Activated CD8-positive, alpha-beta T cell treated with anti-CD3 and anti-CD28 coated beads for 36 hours (primary cell): ENCODE results near the gene GALNT2. TPM values are rescaled to one million over a fixed set of nuclear protein-coding genes. Genes with fewer than 3 reads are reported as not detected.

ENCODE experiments used
- ATAC-seq: fragments of 200-7000 bp; cut with Tn5 transposase; one replicate; pipeline ENCODE4 v1.10.0; 2021; ENCODE audit warnings: mild to moderate bottlenecking, moderate library complexity
- CTCF ChIA-PET: fragments of 350-600 bp; sonication (Branson Sonifier 250); formaldehyde crosslinking; loops from one replicate; lab custom pipeline; 2021; ENCODE audit warnings: antibody characterized with exemption; lab: Charles Lee
- POLR2A ChIA-PET: fragments of 350-600 bp; sonication (Branson Sonifier 250); formaldehyde crosslinking; loops from one replicate; lab custom pipeline; 2021; ENCODE audit warnings: antibody characterized with exemption; lab: Charles Lee
- DNase-seq: peaks from one replicate; pipeline ENCODE4 v3.0.0-alpha.2; 2020
- H3K27ac Mint-ChIP-seq: one replicate; pipeline ENCODE4 v1.8.0; 2021; ENCODE audit warnings: mild to moderate bottlenecking, mixed read lengths
- H3K27me3 Mint-ChIP-seq: one replicate; pipeline ENCODE4 v1.8.0; 2021; ENCODE audit warnings: mixed read lengths
- H3K36me3 Mint-ChIP-seq: one replicate; pipeline ENCODE4 v1.8.0; 2021; ENCODE audit warnings: low read depth, mixed read lengths
- H3K4me1 Mint-ChIP-seq: one replicate; pipeline ENCODE4 v1.8.0; 2021; ENCODE audit warnings: low read depth, mixed read lengths
- H3K4me3 Mint-ChIP-seq: one replicate; pipeline ENCODE4 v1.8.0; 2021; ENCODE audit warnings: mild to moderate bottlenecking, moderate library complexity, mixed read lengths
- H3K9me3 Mint-ChIP-seq: one replicate; pipeline ENCODE4 v1.8.0; 2021; ENCODE audit warnings: mixed read lengths
- CTCF ChIP-seq: fragments of 200-600 bp; IDR thresholded peaks from one replicate; pipeline ENCODE4 v1.8.0; 2022; ENCODE audit warnings: antibody characterized with exemption, mild to moderate bottlenecking
- intact Hi-C: fragments of 100-400 bp; cut with micrococcal nuclease; formaldehyde crosslinking; loops from one replicate; pipeline ENCODE4 v1.10.0; 2022
- total RNA-seq, 2 experiments: library from RNA; stranded (reverse); gene quantifications; one replicate each; pipeline ENCODE4 v1.2.3, GENCODE V29; 2021

Gene GALNT2
- total RNA-seq, 2 experiments from 2014 or later: 40.1 to 42.3 TPM

GRCh38 chr1:230236301-230237008 lies 169.4 kb downstream of the GALNT2 start:
- no peaks in the 10 kb centered on the region for H3K9me3 Mint-ChIP-seq
- DNase-seq: no peak
- intact Hi-C loops: no loop called here
- no peak overlapping the region for H3K4me3 Mint-ChIP-seq
- no peak overlapping the region for H3K27ac Mint-ChIP-seq
- peaks cover 24% of the 10 kb centered on the region for H3K4me1 Mint-ChIP-seq
- H3K36me3 Mint-ChIP-seq: peaks cover 30% of the 10 kb centered on the region
- ChIA-PET POLR2A (no interaction called here), CTCF (interaction anchor here (1.3 kb wide), 1 partner anchor 15 kb away, joined by 4 read pairs; no protein-coding TSS in a partner anchor)
- no peak for ATAC-seq
- H3K27me3 Mint-ChIP-seq: no peaks in the 10 kb centered on the region
- TF ChIP-seq CTCF: no peak

- Mint-ChIP-seq H3K4me1 (peaks cover 22% of the 10 kb centered on the region), H3K9me3 (no peaks in the 10 kb centered on the region), H3K27me3 (no peaks in the 10 kb centered on the region), H3K4me3 (no peak overlapping the region), H3K36me3 (peaks cover 35% of the 10 kb centered on the region), H3K27ac (no peak overlapping the region)
- no peak for DNase-seq
- intact Hi-C loops: no loop called here
- ChIA-PET POLR2A (no interaction called here), CTCF (interaction anchor here (1.3 kb wide), 1 partner anchor 15 kb away, joined by 4 read pairs; no protein-coding TSS in a partner anchor)
- no peak for TF ChIP-seq CTCF
- ATAC-seq: no peak
These were observed 170.0 kb downstream of the GALNT2 start for GRCh38 chr1:230237009-230237370.

GRCh38 chr1:230237805-230238204 lies 170.8 kb downstream of the GALNT2 start:
- no peak overlapping the region for H3K27ac Mint-ChIP-seq
- no peak for TF ChIP-seq CTCF
- POLR2A ChIA-PET: no interaction called here
- intact Hi-C loops: no loop called here
- no peaks in the 10 kb centered on the region for H3K9me3 Mint-ChIP-seq
- no peak overlapping the region for H3K4me3 Mint-ChIP-seq
- peaks cover 37% of the 10 kb centered on the region for H3K36me3 Mint-ChIP-seq
- ATAC-seq (no peak), DNase-seq (no peak)
- H3K27me3 Mint-ChIP-seq: no peaks in the 10 kb centered on the region
- peaks cover 23% of the 10 kb centered on the region for H3K4me1 Mint-ChIP-seq
- CTCF ChIA-PET: no interaction called here

- Mint-ChIP-seq H3K27me3 (no peaks in the 10 kb centered on the region), H3K27ac (peak overlapping the region; percentile 87), H3K4me1 (peaks cover 35% of the 10 kb centered on the region), H3K4me3 (no peak overlapping the region), H3K9me3 (no peaks in the 10 kb centered on the region), H3K36me3 (peaks cover 42% of the 10 kb centered on the region)
- ATAC-seq: peak; percentile 88
- ChIA-PET POLR2A (interaction anchor here (1.7 kb wide), 1 partner anchor 9 kb away, joined by 4 read pairs; no protein-coding TSS in a partner anchor), CTCF (interaction anchor here (1.0 to 1.3 kb wide), 3 partner anchors 9 to 579 kb away, joined by 3 read pairs; no protein-coding TSS in a partner anchor)
- DNase-seq: no peak
- TF ChIP-seq CTCF: peak; percentile 30
- intact Hi-C loops: no loop called here
These were observed 173.5 kb downstream of the GALNT2 start for GRCh38 chr1:230240446-230241086.

- H3K9me3 Mint-ChIP-seq: no peaks in the 10 kb centered on the region
- TF ChIP-seq CTCF: no peak
- POLR2A ChIA-PET: interaction anchor here (1.3 kb wide), 1 partner anchor 28 kb away, joined by 4 read pairs; no protein-coding TSS in a partner anchor
- no peak overlapping the region for H3K4me3 Mint-ChIP-seq
- peaks cover 35% of the 10 kb centered on the region for H3K4me1 Mint-ChIP-seq
- peaks cover 38% of the 10 kb centered on the region for H3K36me3 Mint-ChIP-seq
- no peaks in the 10 kb centered on the region for H3K27me3 Mint-ChIP-seq
- no peak overlapping the region for H3K27ac Mint-ChIP-seq
- intact Hi-C loops: no loop called here
- no peak for ATAC-seq
- CTCF ChIA-PET: no interaction called here
- DNase-seq: no peak
These were observed 175.3 kb downstream of the GALNT2 start for GRCh38 chr1:230242326-230242725.
